ENCODE data around the gene TMEM184B.
"Not testable (repeated sequence)": the region's sequence is repeated elsewhere in the genome, so short reads cannot be mapped to it uniquely, and the experiment has no call there.

TMEM184B gene

GRCh38 chr22:38180841-38181452 is 91.9 kb downstream of the TMEM184B start:
- Histone ChIP-seq H3K36me3 (ENCODE audit: control insufficient read depth in 1 of 2, insufficient read depth in 2 of 2, low read length in 2 of 2) (peaks cover 0 to 18% of the 10 kb centered on the region in 2 donors), H3K9me3 (ENCODE audit: control insufficient read depth in 1 of 2, low read length in 2 of 2) (no peaks in the 10 kb centered on the region), H3K4me1 (ENCODE audit: control insufficient read depth in 1 of 2, insufficient read depth in 2 of 2, low read length in 2 of 2) (peaks cover 12 to 24% of the 10 kb centered on the region in 2 donors), H3K4me3 (ENCODE audit: low read depth in 1 of 2, low read length in 2 of 2) (peak overlapping the region; percentile 65 to 83), H3K27me3 (ENCODE audit: low read depth, low read length) (no peaks in the 10 kb centered on the region), H3K27ac (ENCODE audit: low read length) (peak overlapping the region; percentile 97)

DNA sequence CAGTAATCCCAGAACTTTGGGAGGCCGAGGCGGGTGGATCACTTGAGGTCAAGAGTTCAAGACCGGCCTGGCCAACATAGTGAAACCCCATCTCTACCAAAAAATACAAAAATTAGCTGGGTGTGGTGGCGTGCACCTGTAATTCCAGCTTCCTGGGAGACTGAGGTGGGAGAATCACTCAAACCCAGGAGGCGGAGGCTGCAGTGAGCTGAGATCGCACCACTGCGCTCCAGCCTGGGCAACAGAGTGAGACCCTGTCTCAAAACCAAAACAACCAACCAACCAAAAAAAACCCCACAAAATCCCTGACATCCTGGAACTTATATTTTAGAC is 94.2 kb downstream of the TMEM184B start:
- peaks cover 0 to 18% of the 10 kb centered on the region in 2 donors for H3K36me3 ChIP-seq (ENCODE audit: control insufficient read depth in 1 of 2, insufficient read depth in 2 of 2, low read length in 2 of 2)
- not testable (repeated sequence) for H3K27me3 ChIP-seq (ENCODE audit: low read depth, low read length); H3K4me3 ChIP-seq (ENCODE audit: low read depth in 1 of 2, low read length in 2 of 2); H3K9me3 ChIP-seq (ENCODE audit: control insufficient read depth in 1 of 2, low read length in 2 of 2); H3K27ac ChIP-seq (ENCODE audit: low read length)
- peaks cover 12 to 31% of the 10 kb centered on the region in 2 donors for H3K4me1 ChIP-seq (ENCODE audit: control insufficient read depth in 1 of 2, insufficient read depth in 2 of 2, low read length in 2 of 2)

GRCh38 chr22:38177926-38178604 is 94.7 kb downstream of the TMEM184B start:
- peaks cover 0 to 18% of the 10 kb centered on the region in 2 donors for H3K36me3 ChIP-seq (ENCODE audit: control insufficient read depth in 1 of 2, insufficient read depth in 2 of 2, low read length in 2 of 2)
- peak overlapping the region; percentile 67 for H3K27ac ChIP-seq (ENCODE audit: low read length)
- no peaks in the 10 kb centered on the region for H3K9me3 ChIP-seq (ENCODE audit: control insufficient read depth in 1 of 2, low read length in 2 of 2)
- H3K4me3 ChIP-seq (ENCODE audit: low read depth in 1 of 2, low read length in 2 of 2), result no peak overlapping the region
- no peaks in the 10 kb centered on the region for H3K27me3 ChIP-seq (ENCODE audit: low read depth, low read length)
- H3K4me1 ChIP-seq (ENCODE audit: control insufficient read depth in 1 of 2, insufficient read depth in 2 of 2, low read length in 2 of 2), result peaks cover 12 to 31% of the 10 kb centered on the region in 2 donors

- Histone ChIP-seq H3K4me1 (ENCODE audit: control insufficient read depth in 1 of 2, insufficient read depth in 2 of 2, low read length in 2 of 2) (peaks cover 12 to 31% of the 10 kb centered on the region in 2 donors), H3K27ac (ENCODE audit: low read length) (peak overlapping the region; percentile 67), H3K36me3 (ENCODE audit: control insufficient read depth in 1 of 2, insufficient read depth in 2 of 2, low read length in 2 of 2) (peaks cover 0 to 18% of the 10 kb centered on the region in 2 donors)
- H3K9me3 ChIP-seq (ENCODE audit: control insufficient read depth in 1 of 2, low read length in 2 of 2); H3K27me3 ChIP-seq (ENCODE audit: low read depth, low read length); H3K4me3 ChIP-seq (ENCODE audit: low read depth in 1 of 2, low read length in 2 of 2): not testable (repeated sequence)
Observed at GRCh38 chr22:38177571-38177925, 95.3 kb downstream of the TMEM184B start.

GRCh38 chr22:38177044-38177443 is 95.8 kb downstream of the TMEM184B start:
- peaks cover 12 to 31% of the 10 kb centered on the region in 2 donors for H3K4me1 ChIP-seq (ENCODE audit: control insufficient read depth in 1 of 2, insufficient read depth in 2 of 2, low read length in 2 of 2)
- H3K4me3 ChIP-seq (ENCODE audit: low read depth in 1 of 2, low read length in 2 of 2), result no peak overlapping the region
- H3K9me3 ChIP-seq (ENCODE audit: control insufficient read depth in 1 of 2, low read length in 2 of 2), result no peaks in the 10 kb centered on the region
- H3K36me3 ChIP-seq (ENCODE audit: control insufficient read depth in 1 of 2, insufficient read depth in 2 of 2, low read length in 2 of 2), result peaks cover 0 to 18% of the 10 kb centered on the region in 2 donors
- no peak overlapping the region for H3K27ac ChIP-seq (ENCODE audit: low read length)
- H3K27me3 ChIP-seq (ENCODE audit: low read depth, low read length), result no peaks in the 10 kb centered on the region

DNA sequence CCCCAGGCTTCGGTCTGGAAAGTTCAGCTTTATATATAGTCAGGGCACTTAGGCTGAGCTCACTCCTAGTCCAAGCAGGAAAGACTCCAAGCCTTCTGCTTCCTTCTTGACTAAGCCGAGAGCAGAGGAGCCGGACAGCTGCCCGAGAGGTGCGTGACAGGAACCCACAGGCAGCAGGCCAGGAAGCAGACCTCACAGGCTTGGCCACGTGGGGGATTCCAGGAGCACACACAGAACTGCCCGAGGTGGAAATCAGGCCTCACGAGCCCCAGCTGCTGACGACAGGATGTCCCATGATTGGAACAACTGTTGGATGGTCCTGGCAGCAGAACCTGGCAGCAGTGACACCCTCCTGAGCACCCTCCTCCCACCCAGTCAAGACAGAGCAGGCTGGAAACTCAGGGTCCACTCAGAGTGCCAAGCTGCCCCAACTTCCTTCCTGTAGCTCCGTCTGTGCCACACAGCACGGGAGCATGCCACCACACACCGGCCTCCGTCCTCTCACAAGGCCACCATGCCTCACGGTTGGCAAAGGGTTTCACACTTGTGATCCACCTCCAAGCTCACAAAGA is 96.6 kb downstream of the TMEM184B start:
- no peaks in the 10 kb centered on the region for H3K9me3 ChIP-seq (ENCODE audit: control insufficient read depth in 1 of 2, low read length in 2 of 2)
- H3K4me3 ChIP-seq (ENCODE audit: low read depth in 1 of 2, low read length in 2 of 2), result no peak overlapping the region
- H3K36me3 ChIP-seq (ENCODE audit: control insufficient read depth in 1 of 2, insufficient read depth in 2 of 2, low read length in 2 of 2), result peaks cover 0 to 15% of the 10 kb centered on the region in 2 donors
- H3K27ac ChIP-seq (ENCODE audit: low read length), result peak overlapping the region; percentile 67
- H3K27me3 ChIP-seq (ENCODE audit: low read depth, low read length), result no peaks in the 10 kb centered on the region
- peaks cover 12 to 31% of the 10 kb centered on the region in 2 donors for H3K4me1 ChIP-seq (ENCODE audit: control insufficient read depth in 1 of 2, insufficient read depth in 2 of 2, low read length in 2 of 2)

- H3K4me3 ChIP-seq (ENCODE audit: low read depth in 1 of 2, low read length in 2 of 2), result no peak overlapping the region
- no peaks in the 10 kb centered on the region for H3K27me3 ChIP-seq (ENCODE audit: low read depth, low read length)
- peak overlapping the region; percentile 67 for H3K27ac ChIP-seq (ENCODE audit: low read length)
- no peaks in the 10 kb centered on the region for H3K9me3 ChIP-seq (ENCODE audit: control insufficient read depth in 1 of 2, low read length in 2 of 2)
- H3K36me3 ChIP-seq (ENCODE audit: control insufficient read depth in 1 of 2, insufficient read depth in 2 of 2, low read length in 2 of 2), result peaks cover 0 to 7% of the 10 kb centered on the region in 2 donors
- peaks cover 11 to 23% of the 10 kb centered on the region in 2 donors for H3K4me1 ChIP-seq (ENCODE audit: control insufficient read depth in 1 of 2, insufficient read depth in 2 of 2, low read length in 2 of 2)
Observed at GRCh38 chr22:38175206-38176118, 97.3 kb downstream of the TMEM184B start.

DNA sequence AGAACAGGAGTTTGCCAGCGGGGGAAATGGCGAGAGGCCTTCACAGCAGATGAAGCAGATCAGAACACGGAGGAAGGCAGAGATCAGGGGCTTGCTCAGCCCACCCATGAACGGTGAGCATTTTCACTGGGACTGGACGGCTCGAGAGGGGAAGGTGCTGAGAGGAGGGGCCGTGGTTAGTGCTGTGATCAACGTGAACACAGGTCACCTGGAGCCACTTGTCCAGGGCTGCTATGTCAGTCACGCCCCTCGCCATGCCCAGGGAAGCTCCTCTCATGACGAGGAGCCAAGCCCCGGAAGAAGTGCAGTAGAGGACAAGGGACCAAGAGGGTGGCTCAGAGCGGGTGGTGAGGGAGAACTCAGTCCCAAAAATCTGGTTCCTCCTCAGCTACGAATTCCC is 98.2 kb downstream of the TMEM184B start:
- Histone ChIP-seq H3K36me3 (ENCODE audit: control insufficient read depth in 1 of 2, insufficient read depth in 2 of 2, low read length in 2 of 2) (no peaks in the 10 kb centered on the region), H3K4me1 (ENCODE audit: control insufficient read depth in 1 of 2, insufficient read depth in 2 of 2, low read length in 2 of 2) (peaks cover 6 to 17% of the 10 kb centered on the region in 2 donors), H3K27me3 (ENCODE audit: low read depth, low read length) (no peaks in the 10 kb centered on the region), H3K9me3 (ENCODE audit: control insufficient read depth in 1 of 2, low read length in 2 of 2) (no peaks in the 10 kb centered on the region), H3K4me3 (ENCODE audit: low read depth in 1 of 2, low read length in 2 of 2) (no peak overlapping the region), H3K27ac (ENCODE audit: low read length) (no peak overlapping the region)

DNA sequence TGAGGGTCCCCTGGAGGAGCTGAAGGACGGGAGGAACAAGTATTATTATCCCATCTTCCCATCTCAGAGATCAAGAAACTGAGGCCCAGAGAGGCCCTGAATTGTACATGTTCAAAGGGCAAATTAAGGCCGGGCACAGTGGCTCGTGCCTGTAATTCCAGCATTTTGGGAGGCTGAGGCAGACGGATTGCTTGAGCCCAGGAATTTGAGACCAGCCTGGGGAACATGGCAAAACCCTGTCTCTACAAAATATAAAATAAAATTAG is 99.2 kb downstream of the TMEM184B start:
- Histone ChIP-seq H3K36me3 (ENCODE audit: control insufficient read depth in 1 of 2, insufficient read depth in 2 of 2, low read length in 2 of 2) (no peaks in the 10 kb centered on the region), H3K27ac (ENCODE audit: low read length) (no peak overlapping the region), H3K27me3 (ENCODE audit: low read depth, low read length) (no peaks in the 10 kb centered on the region), H3K4me1 (ENCODE audit: control insufficient read depth in 1 of 2, insufficient read depth in 2 of 2, low read length in 2 of 2) (peaks cover 6 to 17% of the 10 kb centered on the region in 2 donors), H3K4me3 (ENCODE audit: low read depth in 1 of 2, low read length in 2 of 2) (no peak overlapping the region), H3K9me3 (ENCODE audit: control insufficient read depth in 1 of 2, low read length in 2 of 2) (no peaks in the 10 kb centered on the region)

DNA sequence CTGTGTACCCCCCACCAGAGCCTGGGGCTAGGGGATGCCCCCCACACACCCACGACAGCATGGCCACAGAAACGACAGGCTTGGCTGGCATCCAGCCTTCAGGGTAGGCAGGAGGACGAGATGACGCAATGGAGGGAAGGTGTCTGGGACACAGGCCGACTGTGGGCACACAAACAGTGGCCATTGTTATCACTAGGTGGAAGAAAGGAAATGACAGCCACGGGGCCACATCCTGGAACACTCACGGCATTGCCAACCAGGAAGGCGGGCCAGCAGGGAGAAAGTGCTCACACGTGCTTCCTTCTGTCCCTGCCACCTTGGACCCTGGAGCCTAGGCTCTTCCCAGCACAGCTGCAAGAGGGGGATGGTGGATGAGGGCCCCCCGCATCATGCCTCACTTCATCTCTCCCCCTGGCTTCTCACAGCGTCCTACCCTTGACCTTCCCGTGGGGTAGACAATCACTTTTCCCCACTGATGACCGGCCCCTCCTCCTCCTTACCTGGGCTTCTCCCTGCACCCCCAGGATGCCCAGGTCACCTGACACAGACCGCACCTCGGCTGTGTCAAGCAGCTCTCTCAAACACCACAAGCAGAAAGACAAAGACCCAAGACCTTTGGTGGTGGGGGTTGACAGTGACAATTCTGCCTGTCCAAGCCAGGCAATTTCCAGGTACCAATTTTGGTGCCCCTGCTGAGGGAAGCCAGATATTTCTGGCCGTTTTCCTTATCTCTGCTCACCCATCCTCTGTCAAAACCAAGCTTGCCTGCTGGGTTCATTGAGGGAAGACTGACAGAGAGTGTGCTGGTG is 99.8 kb downstream of the TMEM184B start:
- Histone ChIP-seq H3K27ac (ENCODE audit: low read length) (peak overlapping the region; percentile 12), H3K4me1 (ENCODE audit: control insufficient read depth in 1 of 2, insufficient read depth in 2 of 2, low read length in 2 of 2) (peaks cover 5 to 21% of the 10 kb centered on the region in 2 donors), H3K36me3 (ENCODE audit: control insufficient read depth in 1 of 2, insufficient read depth in 2 of 2, low read length in 2 of 2) (no peaks in the 10 kb centered on the region), H3K9me3 (ENCODE audit: control insufficient read depth in 1 of 2, low read length in 2 of 2) (no peaks in the 10 kb centered on the region), H3K4me3 (ENCODE audit: low read depth in 1 of 2, low read length in 2 of 2) (no peak overlapping the region), H3K27me3 (ENCODE audit: low read depth, low read length) (no peaks in the 10 kb centered on the region)

All from muscle layer of duodenum (tissue), 2 donors.